ENCODE results near the gene LHFPL3.

The LHFPL3 gene

DNA sequence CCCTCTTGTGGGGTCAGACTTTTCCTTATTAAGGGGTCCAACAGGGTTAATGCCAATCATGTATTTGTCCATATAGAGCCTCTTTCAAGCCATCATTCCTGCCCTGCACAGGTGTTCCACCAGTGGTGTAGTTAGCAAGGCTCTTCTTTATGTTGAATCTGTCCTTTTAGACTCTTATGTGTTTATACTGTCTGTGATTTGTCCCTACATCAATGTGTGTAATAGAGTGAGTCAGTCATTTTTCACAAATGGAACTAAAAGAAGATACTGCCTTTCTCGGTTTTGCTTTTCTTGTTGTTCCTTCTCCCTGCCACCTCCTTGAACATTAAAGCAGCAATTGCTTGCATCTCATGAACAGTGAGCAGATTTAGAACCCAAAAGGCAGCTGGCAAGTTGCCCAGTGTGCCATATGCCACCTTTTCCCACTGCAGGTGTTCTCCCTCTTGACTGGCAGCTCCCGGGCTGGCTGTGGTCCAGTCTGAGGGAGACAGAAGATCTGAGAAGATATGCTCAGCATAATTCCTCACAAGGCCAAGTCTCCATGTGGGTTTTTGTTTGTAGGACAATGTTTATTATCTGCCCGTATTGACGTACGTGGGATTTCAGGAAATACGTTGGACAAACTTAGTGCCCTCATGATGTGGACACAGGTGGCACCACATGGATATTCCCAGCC lies 154.1 kb downstream of the LHFPL3 start:
- in situ Hi-C loops (cut with HindIII; ENCODE audit: low pct_ligation_motif_present, low sequenced_read_pairs), result no loop called here
- no peak overlapping the region for H3K27ac ChIP-seq
- DNase-seq, result no peak
- no peaks in the 10 kb centered on the region for H3K27me3 ChIP-seq (replicated peaks)
- no peaks in the 10 kb centered on the region for H3K36me3 ChIP-seq (replicated peaks)
- no peak overlapping the region for H3K4me3 ChIP-seq (ENCODE audit: low read depth, low read length)
- TF ChIP-seq, protein P1, sequence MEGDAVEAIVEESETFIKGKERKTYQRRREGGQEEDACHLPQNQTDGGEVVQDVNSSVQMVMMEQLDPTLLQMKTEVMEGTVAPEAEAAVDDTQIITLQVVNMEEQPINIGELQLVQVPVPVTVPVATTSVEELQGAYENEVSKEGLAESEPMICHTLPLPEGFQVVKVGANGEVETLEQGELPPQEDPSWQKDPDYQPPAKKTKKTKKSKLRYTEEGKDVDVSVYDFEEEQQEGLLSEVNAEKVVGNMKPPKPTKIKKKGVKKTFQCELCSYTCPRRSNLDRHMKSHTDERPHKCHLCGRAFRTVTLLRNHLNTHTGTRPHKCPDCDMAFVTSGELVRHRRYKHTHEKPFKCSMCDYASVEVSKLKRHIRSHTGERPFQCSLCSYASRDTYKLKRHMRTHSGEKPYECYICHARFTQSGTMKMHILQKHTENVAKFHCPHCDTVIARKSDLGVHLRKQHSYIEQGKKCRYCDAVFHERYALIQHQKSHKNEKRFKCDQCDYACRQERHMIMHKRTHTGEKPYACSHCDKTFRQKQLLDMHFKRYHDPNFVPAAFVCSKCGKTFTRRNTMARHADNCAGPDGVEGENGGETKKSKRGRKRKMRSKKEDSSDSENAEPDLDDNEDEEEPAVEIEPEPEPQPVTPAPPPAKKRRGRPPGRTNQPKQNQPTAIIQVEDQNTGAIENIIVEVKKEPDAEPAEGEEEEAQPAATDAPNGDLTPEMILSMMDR (IDR thresholded peaks at IDR 0.05; ENCODE audit: low read depth, low read length, missing control alignments), result no peak

DNA sequence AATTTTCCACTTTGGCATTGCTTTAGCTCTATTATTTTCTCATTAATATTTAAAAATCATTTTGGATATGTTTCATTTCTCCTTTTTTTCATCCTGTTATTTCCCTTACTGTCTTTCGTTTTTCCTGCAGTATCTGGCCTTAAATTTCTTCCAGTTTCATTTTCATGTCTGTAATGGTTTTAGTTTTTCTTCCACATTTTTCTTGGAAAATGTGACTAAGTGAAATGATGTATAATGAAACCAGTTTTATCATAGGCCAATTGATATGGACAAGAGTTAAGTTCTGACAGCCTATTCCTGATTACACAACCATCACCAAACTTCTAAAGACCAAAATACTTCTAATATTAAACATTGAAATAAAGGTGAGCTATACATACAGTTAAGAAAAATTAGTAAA lies 158.5 kb downstream of the LHFPL3 start:
- no peaks in the 10 kb centered on the region for H3K36me3 ChIP-seq (replicated peaks)
- H3K27me3 ChIP-seq (replicated peaks), result no peaks in the 10 kb centered on the region
- DNase-seq, result no peak
- TF ChIP-seq, protein P1 (IDR thresholded peaks at IDR 0.05; ENCODE audit: low read depth, low read length, missing control alignments), result no peak
- no peak overlapping the region for H3K4me3 ChIP-seq (ENCODE audit: low read depth, low read length)
- in situ Hi-C loops (cut with HindIII; ENCODE audit: low pct_ligation_motif_present, low sequenced_read_pairs), result no loop called here
- H3K27ac ChIP-seq, result no peak overlapping the region

DNA sequence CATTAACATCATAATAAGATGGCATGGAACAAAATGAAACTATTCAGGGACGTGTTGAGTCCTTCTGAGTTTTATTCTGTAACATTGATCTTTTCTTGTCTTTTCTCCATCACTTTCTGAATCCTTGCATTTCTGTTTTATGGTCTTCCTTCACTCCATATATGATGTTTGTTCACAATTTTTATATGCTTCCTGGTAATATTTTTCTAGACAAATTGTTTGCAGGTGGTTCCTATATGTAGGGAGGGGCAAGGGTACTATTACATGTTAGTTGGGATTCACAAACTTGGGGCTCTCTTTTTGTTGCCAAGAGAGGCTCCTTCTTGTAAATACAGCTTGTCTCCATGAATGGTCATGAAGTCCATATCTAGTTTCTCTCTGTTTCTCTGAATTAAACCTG lies 159.2 kb downstream of the LHFPL3 start:
- Histone ChIP-seq H3K27ac (no peak overlapping the region), H3K36me3 (replicated peaks) (no peaks in the 10 kb centered on the region), H3K27me3 (replicated peaks) (no peaks in the 10 kb centered on the region), H3K4me3 (ENCODE audit: low read depth, low read length) (no peak overlapping the region)
- in situ Hi-C loops (cut with HindIII; ENCODE audit: low pct_ligation_motif_present, low sequenced_read_pairs), result no loop called here
- TF ChIP-seq, protein P1 (IDR thresholded peaks at IDR 0.05; ENCODE audit: low read depth, low read length, missing control alignments), result no peak
- DNase-seq, result no peak

DNA sequence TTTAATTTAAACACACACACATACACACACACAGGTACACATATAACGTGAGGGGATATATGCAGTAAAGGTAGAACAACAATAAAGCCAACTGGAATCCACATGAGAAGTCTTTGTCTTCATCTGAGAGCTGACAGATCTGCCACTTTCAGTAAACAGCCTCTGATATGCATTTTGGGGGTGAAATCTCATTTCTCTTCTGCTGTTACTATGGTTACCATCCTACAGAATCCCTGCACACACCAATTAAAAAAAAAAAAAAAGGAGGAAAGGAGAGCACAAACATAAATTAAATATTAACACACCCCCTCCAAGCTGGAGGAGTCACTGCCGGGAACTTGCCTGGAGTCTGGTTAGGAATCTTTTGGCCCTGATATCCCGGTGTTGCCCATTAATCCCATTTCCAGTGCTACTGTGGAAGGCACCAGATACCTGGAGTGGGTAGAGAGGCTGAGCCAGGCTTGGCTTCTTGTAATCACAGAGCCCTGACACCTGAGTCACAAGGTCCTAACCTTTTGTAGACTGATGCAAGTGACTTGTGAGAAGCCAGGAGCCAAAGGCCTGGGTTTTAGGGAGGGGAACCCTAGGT lies 169.1 kb downstream of the LHFPL3 start:
- in situ Hi-C loops (cut with HindIII; ENCODE audit: low pct_ligation_motif_present, low sequenced_read_pairs), result no loop called here
- no peaks in the 10 kb centered on the region for H3K36me3 ChIP-seq (replicated peaks)
- DNase-seq, result no peak
- no peaks in the 10 kb centered on the region for H3K27me3 ChIP-seq (replicated peaks)
- TF ChIP-seq, protein P1 (IDR thresholded peaks at IDR 0.05; ENCODE audit: low read depth, low read length, missing control alignments), result no peak
- H3K27ac ChIP-seq, result no peak overlapping the region
- no peak overlapping the region for H3K4me3 ChIP-seq (ENCODE audit: low read depth, low read length)

- in situ Hi-C loops (cut with HindIII; ENCODE audit: low pct_ligation_motif_present, low sequenced_read_pairs), result no loop called here
Observed at GRCh38 chr7:104499975-104500374, 171.6 kb downstream of the LHFPL3 start.

More at GRCh38 chr7:104499975-104500374, 171.6 kb downstream of the LHFPL3 start:
- TF ChIP-seq, protein P1 (IDR thresholded peaks at IDR 0.05; ENCODE audit: low read depth, low read length, missing control alignments), result no peak
- Histone ChIP-seq H3K4me3 (ENCODE audit: low read depth, low read length) (no peak overlapping the region), H3K27ac (no peak overlapping the region), H3K27me3 (replicated peaks) (no peaks in the 10 kb centered on the region), H3K36me3 (replicated peaks) (no peaks in the 10 kb centered on the region)
- no peak for DNase-seq

Measured in brain microvascular endothelial cell (primary cell).